NCI-H2196 (cell line): ENCODE results near the gene SMIM33.
A peak's percentile ranks its signal among the peaks of the same experiment; 100 is the strongest.
"Not testable (repeated sequence)": the region's sequence is repeated elsewhere in the genome, so short reads cannot be mapped to it uniquely, and the experiment has no call there.

ENCODE experiments used
- DNase-seq: peaks from one replicate; lab custom pipeline; 2025; ENCODE audit not compliant: unreplicated experiment; lab: John Stamatoyannopoulos, UW

SMIM33 gene

GRCh38 chr5:139456776-139457175 is 14.0 kb upstream of the SMIM33 start:
- DNase-seq = no peak

- no peak for DNase-seq
Observed at GRCh38 chr5:139457241-139457640, 13.6 kb upstream of the SMIM33 start.

GRCh38 chr5:139457653-139458306 is 13.0 kb upstream of the SMIM33 start:
- no peak for DNase-seq

GRCh38 chr5:139458580-139459407 is 12.0 kb upstream of the SMIM33 start:
- DNase-seq = no peak

- DNase-seq = no peak
Observed at GRCh38 chr5:139459451-139459934, 11.3 kb upstream of the SMIM33 start.

- no peak for DNase-seq
Observed at GRCh38 chr5:139460455-139460854, 10.3 kb upstream of the SMIM33 start.

- no peak for DNase-seq
Observed at GRCh38 chr5:139461176-139461575, 9.6 kb upstream of the SMIM33 start.

- DNase-seq = no peak
Observed at GRCh38 chr5:139461698-139462097, 9.1 kb upstream of the SMIM33 start.

- DNase-seq = no peak
Observed at GRCh38 chr5:139462586-139463276, 8.1 kb upstream of the SMIM33 start, which contains the start of gene ECSCR. Gene ECSCR (minus strand): TSS chr5:139462743. CDS start chr5:139462670, 73 bp downstream.

GRCh38 chr5:139468421-139468931 is 2.3 kb upstream of the SMIM33 start:
- no peak for DNase-seq

- no peak for DNase-seq
Observed at GRCh38 chr5:139472386-139473030, 1.7 kb downstream of the SMIM33 start.

GRCh38 chr5:139473105-139473504 is 2.3 kb downstream of the SMIM33 start:
- DNase-seq = no peak

GRCh38 chr5:139473565-139473964 is 2.8 kb downstream of the SMIM33 start:
- DNase-seq = no peak

GRCh38 chr5:139474890-139475791 is 4.3 kb downstream of the SMIM33 start:
- DNase-seq = peak; percentile 77

GRCh38 chr5:139475865-139476617 is 5.2 kb downstream of the SMIM33 start:
- DNase-seq = no peak

- DNase-seq = not testable (repeated sequence)
Observed at GRCh38 chr5:139478657-139479423, 8.0 kb downstream of the SMIM33 start.

- DNase-seq = not testable (repeated sequence)
Observed at GRCh38 chr5:139479729-139480128, 8.9 kb downstream of the SMIM33 start.

- no peak for DNase-seq
Observed at GRCh38 chr5:139481122-139481533, 10.3 kb downstream of the SMIM33 start.
